ENCODE data around the gene TP53INP2.

TP53INP2 gene

DNA sequence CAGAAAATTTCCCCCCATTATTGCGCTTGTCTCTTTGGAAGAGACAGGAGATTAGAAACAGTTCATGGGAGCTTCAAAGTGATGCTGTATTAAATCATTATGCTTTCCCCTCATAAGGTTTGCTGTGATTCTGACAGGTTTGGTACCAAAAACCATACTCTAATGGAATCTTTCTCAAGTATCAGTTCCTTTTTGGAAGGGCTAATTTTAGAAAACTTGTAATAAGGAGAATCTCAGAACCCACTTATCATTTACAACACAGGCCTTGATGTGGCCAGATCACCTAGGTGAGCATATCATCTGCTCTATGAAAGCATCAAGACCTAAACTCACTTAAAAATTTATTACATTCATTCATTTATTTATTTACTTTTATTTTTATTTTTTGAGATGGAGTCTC, 51.2 kb downstream of the TP53INP2 start:
- in situ Hi-C loops (cut with HindIII; ENCODE audit: low sequenced_read_pairs): no loop called here
- no peak overlapping the region for H3K4me3 ChIP-seq (ENCODE audit: low read depth, low read length)
- TF ChIP-seq, protein P1, sequence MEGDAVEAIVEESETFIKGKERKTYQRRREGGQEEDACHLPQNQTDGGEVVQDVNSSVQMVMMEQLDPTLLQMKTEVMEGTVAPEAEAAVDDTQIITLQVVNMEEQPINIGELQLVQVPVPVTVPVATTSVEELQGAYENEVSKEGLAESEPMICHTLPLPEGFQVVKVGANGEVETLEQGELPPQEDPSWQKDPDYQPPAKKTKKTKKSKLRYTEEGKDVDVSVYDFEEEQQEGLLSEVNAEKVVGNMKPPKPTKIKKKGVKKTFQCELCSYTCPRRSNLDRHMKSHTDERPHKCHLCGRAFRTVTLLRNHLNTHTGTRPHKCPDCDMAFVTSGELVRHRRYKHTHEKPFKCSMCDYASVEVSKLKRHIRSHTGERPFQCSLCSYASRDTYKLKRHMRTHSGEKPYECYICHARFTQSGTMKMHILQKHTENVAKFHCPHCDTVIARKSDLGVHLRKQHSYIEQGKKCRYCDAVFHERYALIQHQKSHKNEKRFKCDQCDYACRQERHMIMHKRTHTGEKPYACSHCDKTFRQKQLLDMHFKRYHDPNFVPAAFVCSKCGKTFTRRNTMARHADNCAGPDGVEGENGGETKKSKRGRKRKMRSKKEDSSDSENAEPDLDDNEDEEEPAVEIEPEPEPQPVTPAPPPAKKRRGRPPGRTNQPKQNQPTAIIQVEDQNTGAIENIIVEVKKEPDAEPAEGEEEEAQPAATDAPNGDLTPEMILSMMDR (IDR thresholded peaks at IDR 0.05; ENCODE audit: low read depth, low read length, missing control alignments): no peak
- no peak for DNase-seq (ENCODE audit: low read depth)

DNA sequence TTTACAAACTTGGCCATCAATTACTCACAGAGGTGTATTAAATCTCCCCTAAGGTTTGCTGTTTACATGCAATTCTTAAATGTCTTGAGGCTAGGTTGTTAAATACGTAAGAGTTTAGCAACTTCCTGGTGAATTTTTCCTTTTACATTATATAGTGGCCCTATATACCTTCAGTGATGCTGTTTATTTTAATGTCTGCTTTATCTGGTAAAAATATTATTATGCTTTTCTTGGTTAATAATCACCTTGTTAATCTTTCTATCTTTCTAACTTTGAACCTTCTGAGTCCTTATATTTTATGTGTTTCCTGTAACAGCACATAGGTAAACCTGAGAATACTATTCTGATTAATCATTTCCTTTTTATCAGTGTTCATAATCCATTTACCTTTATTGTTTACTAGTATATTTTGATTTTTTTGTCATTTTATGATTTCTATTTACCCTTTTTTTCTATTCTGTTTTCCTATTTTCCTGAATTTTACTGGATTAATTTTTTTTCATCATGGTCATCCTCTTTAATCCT, 57.9 kb downstream of the TP53INP2 start:
- in situ Hi-C loops (cut with HindIII; ENCODE audit: low sequenced_read_pairs): no loop called here
- TF ChIP-seq, protein P1 (IDR thresholded peaks at IDR 0.05; ENCODE audit: low read depth, low read length, missing control alignments): no peak
- no peak for DNase-seq (ENCODE audit: low read depth)
- H3K4me3 ChIP-seq (ENCODE audit: low read depth, low read length): no peak overlapping the region
